ENCODE measurements around the gene TMEM229B.

TMEM229B gene

DNA sequence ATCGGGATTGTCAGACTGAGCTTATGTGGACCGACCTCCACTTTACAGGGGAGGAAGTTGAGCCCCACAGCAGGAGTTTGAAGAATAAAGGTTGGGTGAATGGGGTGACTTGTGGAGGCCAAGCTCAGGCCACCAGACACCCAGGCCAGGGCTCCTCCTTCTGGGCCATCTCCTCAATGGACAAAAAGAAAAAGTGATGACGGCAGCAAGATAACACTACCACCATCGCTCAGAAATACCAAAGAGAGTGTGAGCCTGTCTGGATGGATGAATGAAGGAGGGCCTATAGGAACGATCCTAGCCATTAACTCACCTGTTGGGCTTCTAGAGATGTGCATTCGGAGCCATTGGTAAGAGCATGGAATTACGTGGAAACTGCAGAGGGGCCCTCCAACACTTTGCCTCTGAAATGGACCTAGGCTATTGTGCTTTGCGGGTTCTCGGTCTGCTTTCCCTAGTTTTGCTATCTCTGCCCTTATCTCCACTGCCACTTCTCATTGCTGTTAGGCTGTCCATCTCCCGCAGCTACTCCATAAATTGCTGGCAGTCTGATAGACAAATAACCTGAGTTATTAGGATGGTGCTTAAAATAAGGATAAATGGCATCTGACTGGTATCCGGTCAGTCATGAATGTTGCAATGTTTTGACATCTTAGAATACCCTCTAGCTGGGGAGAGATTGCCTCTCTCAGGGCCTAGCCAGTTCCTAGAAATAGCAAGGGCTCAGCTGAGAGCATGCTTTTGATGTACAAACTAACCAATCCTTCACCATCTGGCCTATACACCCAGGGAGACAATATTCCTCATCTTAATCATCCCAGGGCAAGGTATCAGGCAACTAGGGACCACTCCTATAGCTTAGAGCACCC lies 66.9 kb downstream of the TMEM229B start:
- DNase-seq (ENCODE audit: insufficient read length, low spot score) (no peak), FAIRE-seq (no peak)
- TF ChIP-seq TAF1 (IDR thresholded peaks at IDR 0.05; ENCODE audit: low read depth, low read length) = no peak
- TF ChIP-seq POLR2AphosphoS5 (IDR thresholded peaks at IDR 0.05; ENCODE audit: low read depth, low read length) = no peak
- no peak for TF ChIP-seq PAX5 (IDR thresholded peaks at IDR 0.05; ENCODE audit: insufficient read depth, low read length, severe bottlenecking)
- TF ChIP-seq POU2F2 (IDR thresholded peaks at IDR 0.05; ENCODE audit: low read depth, low read length) = no peak
- no peak for TF ChIP-seq POLR2A (IDR thresholded peaks at IDR 0.05; ENCODE audit: low read depth, low read length)
- TF ChIP-seq SPI1 (IDR thresholded peaks at IDR 0.05; ENCODE audit: low read depth, low read length) = no peak
